Peyer's patch (tissue), 4 donors: Measurements from ENCODE around the gene SSC4D.

Source experiments
- CTCF ChIP-seq, 6 experiments: fragments of 450-650 bp in 4 of 6; fragments of 200-600 bp in 2 of 6; sonication (generic) in 1 of 6; IDR thresholded peaks; one replicate each; pipeline ENCODE4 v1.5.1; 2017 to 2019; ENCODE audit warnings: antibody characterized with exemption in 6 of 6, mild to moderate bottlenecking in 3 of 6, moderate library complexity in 1 of 6
- POLR2A ChIP-seq, 2 donors: fragments of 450-650 bp; IDR thresholded peaks; one replicate each; pipeline ENCODE4 v1.5.1; 2017; ENCODE audit warnings: antibody characterized with exemption in 2 of 2, mild to moderate bottlenecking in 2 of 2, moderate library complexity in 2 of 2

GRCh38 chr7:76353744-76354143 lies 55.8 kb downstream of the SSC4D start:
- TF ChIP-seq CTCF (IDR thresholded peaks at IDR 0.05) (no peak), POLR2A (IDR thresholded peaks at IDR 0.05) (no peak)
